Right lobe of liver (tissue), 4 donors: ENCODE measurements around the gene LYSMD4.

Source experiments
- POLR2A ChIP-seq: fragments of 450-650 bp; IDR thresholded peaks from one replicate; pipeline ENCODE4 v1.6.1; 2017; ENCODE audit warnings: antibody characterized with exemption, mild to moderate bottlenecking
- TF ChIP-seq, protein P1 (sequence below), 4 donors: fragments of 200-600 bp in 3 of 4; fragments of 450-650 bp in 1 of 4; IDR thresholded peaks; one replicate each; pipeline versions ENCODE4 v1.5.1 to v1.8.0; 2016 to 2022; ENCODE audit warnings: antibody characterized with exemption in 4 of 4, mild to moderate bottlenecking in 2 of 4
- donor health status: DM: no; HTN: no; CAD: no.
- donor health status: DM: no; HTN: no; CAD: no.
- donor health status: DM: no; HTN: yes; CAD: no.

GRCh38 chr15:99682455-99682854 lies 50.8 kb downstream of the LYSMD4 start:
- no peak for TF ChIP-seq POLR2A
- TF ChIP-seq, protein P1, sequence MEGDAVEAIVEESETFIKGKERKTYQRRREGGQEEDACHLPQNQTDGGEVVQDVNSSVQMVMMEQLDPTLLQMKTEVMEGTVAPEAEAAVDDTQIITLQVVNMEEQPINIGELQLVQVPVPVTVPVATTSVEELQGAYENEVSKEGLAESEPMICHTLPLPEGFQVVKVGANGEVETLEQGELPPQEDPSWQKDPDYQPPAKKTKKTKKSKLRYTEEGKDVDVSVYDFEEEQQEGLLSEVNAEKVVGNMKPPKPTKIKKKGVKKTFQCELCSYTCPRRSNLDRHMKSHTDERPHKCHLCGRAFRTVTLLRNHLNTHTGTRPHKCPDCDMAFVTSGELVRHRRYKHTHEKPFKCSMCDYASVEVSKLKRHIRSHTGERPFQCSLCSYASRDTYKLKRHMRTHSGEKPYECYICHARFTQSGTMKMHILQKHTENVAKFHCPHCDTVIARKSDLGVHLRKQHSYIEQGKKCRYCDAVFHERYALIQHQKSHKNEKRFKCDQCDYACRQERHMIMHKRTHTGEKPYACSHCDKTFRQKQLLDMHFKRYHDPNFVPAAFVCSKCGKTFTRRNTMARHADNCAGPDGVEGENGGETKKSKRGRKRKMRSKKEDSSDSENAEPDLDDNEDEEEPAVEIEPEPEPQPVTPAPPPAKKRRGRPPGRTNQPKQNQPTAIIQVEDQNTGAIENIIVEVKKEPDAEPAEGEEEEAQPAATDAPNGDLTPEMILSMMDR (IDR thresholded peaks at IDR 0.05), result no peak
